GM18507 (cell line): Measurements from ENCODE around the gene CYP1A2.

Experiments
- DNase-seq: peaks from one replicate; pipeline ENCODE4 v3.0.0; 2011; ENCODE audit warnings: low read depth; ENCODE audit not compliant: insufficient read length; ENCODE audit errors: extremely low spot score
- FAIRE-seq: peaks from 2 replicates; lab custom pipeline; 2011; peaks lifted over from hg19 to GRCh38; lab: Jason Lieb, UNC

The CYP1A2 gene

GRCh38 chr15:74786551-74787165 lies 38.0 kb downstream of the CYP1A2 start:
- FAIRE-seq (peak; percentile 83), DNase-seq (no peak)

- FAIRE-seq (peak; percentile 97), DNase-seq (peak; percentile 63)
Observed at GRCh38 chr15:74787251-74788041, 38.8 kb downstream of the CYP1A2 start.

DNA sequence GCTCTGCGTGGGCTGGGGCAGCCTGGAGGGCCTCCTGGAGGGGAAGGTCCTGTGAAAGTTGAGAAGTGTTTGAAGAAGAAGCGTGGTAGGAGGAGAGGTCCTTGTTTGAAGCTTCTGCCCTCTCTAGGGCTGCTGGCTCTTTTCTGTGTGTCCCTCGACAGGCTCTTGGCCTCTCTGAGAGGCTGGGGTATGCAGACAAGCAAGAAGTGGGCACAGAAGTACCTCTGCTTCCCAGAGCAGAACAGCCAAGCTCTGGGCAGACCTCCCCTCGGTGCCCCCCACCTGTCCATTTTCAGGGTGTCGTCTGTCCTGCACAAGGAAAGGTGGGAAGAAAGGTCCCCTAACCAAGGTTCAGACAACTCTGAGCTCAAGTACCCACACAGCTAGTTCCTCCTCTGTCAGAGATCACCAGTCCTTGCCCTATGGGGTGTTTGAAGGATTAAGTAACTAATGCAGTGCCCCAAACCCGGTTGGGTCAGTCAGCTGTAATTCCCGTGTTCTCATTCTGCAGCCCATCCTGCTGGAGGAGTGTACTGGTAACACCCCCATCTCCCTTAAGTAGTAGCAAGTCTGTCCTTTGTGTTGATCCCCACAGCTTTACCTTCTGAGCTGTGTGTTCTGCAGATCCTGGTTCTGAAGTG lies 39.5 kb downstream of the CYP1A2 start:
- FAIRE-seq, result no peak
- no peak for DNase-seq

DNA sequence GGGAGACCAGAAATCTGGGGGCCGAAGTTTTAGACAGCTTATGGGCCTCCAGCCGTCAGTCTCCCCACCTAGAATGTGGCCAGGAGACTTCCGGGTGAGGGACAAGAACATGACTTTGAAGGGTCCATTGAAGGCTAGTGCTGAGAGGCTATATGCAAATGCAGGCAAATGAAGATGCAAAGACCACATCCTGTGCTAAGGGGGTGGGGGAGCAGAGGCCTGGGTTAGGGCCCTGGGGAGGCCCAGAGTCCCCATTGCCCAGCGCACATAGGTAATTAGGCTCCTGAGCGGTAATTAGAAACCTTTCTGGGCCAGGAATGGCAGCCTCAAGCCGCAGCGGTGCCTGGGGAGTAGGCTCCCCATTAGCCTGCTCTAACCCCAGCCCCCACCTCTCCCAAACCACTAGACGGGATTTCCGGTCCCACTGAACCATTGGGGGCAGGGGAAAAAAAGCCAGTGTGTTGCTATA lies 40.1 kb downstream of the CYP1A2 start:
- DNase-seq (peak; percentile 59), FAIRE-seq (no peak)

GRCh38 chr15:74789171-74789631 lies 40.6 kb downstream of the CYP1A2 start:
- FAIRE-seq (peak; percentile 65), DNase-seq (no peak)

GRCh38 chr15:74789741-74790079 lies 41.1 kb downstream of the CYP1A2 start:
- DNase-seq, result no peak
- no peak for FAIRE-seq

DNA sequence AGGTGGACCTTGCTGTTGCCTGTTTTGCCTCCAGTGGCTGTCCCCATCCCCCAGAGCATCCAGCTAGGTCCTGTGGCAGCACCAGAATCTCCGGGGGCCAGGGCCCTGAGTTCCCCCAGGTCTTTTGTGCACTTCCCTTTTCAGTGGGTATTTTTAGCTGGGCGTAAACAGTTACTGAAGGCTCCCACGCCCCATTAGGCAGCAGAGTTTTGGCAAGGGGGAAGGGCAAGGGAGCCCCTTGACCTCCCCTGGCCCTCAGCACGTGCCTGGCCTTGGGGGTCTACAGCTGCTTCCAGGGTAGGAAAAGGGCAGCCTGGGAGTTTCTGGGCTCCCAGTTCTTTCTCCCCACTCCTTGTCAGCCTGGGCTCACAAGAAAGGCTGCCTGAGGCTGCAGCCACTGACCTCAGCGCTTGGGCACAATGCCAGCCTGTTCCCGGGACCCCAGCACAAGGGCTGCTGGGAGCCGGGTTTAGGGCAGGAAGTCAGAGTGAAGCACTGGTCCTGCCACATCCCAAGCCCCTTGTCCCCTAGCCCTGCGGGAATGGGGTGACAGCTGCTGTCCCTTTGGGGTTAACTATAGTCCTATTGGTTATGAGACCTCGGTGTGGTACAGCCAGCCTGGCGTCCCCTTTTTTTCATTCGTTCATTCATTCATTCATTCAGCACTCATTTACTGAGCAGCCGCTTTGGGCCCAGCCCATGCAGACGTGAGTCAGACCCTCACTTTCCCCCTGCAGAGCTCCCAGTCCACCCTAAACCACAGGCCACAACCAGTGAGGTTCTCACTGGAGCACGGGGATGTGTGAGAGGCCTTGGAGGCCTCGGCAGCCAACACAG lies 41.7 kb downstream of the CYP1A2 start:
- DNase-seq (no peak), FAIRE-seq (peak; percentile 92)

DNA sequence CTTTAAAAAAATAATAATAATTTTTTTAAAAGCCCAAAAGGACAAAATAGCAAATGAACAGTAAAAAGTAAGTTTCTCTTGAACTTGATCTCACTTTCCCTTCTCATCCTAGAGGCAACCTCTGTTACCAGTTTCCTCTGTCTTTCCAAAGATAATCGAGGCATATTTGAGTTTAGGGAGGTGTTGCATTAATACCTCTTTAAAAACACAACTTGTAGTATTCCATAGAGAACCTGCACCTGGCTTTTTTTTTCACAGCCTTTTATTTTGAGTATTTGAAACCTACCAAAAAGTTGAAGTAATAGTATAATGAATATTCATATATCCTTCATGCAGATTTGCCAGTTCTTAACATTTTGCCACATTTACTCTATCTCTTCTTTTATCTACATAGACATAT lies 42.4 kb downstream of the CYP1A2 start:
- FAIRE-seq (no peak), DNase-seq (no peak)

DNA sequence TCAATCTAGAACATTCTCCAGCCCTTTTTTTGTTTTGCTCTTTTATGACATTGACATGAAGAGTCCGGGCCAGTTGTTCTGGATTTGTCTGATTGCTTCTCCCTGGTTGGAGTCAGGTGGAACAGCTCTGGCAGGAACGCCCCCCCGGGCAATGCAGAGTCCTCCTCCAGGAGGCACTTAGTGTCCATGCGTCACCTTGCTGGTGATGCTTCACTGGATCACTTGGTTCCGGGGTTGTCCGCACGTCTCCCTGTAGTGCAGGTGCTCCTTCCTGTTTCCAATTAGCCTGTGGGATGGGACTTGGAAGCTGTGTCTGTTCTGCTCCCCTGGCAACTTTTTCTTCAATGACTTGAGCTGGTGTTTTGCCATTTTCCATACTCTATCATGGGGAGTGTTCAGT lies 43.0 kb downstream of the CYP1A2 start:
- FAIRE-seq (peak; percentile 18), DNase-seq (no peak)

DNA sequence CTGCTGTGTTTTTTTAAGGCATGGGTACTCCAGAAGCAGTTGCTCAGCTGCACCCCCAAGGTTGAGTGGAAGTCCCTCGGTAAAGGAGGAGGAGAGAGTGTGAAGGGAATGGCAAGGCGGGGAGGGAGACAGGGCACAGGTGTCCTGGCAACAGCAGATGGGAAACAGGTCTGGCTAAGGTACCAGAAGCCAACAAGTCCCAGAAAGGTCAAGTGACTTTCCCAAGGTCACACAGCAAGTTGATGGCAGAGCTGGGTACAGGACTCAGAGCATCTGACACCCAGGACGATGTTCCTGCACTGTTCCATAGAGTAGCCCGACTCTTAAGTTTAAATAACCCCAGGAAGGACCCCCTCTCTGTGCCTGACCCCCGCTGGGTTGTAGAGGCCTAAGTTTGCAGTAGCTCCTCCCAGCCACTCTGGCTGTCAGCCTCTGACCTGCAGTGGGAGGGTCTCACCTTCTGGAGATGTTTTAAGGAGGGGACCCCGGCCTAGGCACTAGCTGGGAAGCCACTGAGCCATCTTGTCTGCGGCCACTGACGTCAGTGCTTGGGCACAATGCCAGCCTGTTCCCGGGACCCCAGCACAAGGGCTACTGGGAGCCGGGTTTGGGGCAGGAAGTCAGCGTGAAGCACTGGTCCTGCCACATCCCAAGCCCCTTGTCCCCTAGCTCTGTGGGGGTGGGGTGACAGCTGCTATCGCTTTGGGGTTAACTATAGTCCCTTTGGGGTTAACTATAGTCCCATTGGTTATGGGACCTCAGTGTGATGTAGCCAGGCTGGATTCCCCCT lies 43.8 kb downstream of the CYP1A2 start:
- peak; percentile 58 for FAIRE-seq
- no peak for DNase-seq

DNA sequence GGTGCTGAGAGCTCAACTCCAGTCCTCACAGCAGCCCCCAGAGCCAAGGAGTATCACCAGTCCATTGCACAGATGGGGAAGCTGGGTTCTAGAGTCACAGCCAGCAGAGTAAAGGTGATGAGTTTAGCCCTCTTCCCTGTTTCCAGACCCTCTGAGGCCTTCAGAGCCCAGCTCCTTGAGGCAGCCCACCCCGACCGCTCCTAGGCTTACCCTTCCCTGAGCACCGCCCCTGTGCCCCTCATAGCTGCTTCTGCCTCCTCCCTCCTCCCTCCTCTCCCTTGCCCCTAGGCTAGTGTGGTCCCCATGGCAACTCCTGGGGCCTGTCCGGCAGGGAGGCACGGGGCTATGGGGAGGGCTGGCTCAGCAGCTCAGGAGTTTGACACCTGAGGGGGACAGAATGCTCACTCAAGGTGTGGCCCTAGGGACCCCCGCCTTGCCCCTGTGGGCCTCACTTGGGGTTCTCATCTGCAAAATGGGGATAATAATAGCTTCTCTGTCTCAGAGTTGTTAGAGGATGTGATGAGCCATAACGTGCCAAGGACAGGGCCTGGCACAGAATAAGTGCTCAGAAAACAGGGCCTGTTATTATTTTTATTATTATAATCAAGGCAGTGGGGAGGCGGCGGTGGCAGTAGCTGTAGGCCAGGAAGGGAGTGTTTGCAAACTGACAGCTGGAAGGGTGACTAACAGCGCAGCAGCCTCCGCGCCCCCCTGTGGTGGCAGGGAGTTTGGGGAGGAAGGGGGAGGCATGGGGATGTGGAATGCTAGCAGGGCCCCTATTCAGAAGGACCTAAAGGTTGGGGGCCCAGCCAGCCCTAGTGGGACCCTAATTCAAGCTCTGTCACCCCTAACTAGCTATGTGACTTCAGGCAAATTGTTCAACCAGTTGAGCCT lies 44.7 kb downstream of the CYP1A2 start:
- DNase-seq (no peak), FAIRE-seq (peak; percentile 62)

GRCh38 chr15:74794248-74794969 lies 45.8 kb downstream of the CYP1A2 start:
- FAIRE-seq (no peak), DNase-seq (no peak)

GRCh38 chr15:74794970-74795349 lies 46.3 kb downstream of the CYP1A2 start:
- no peak for DNase-seq
- FAIRE-seq, result no peak

GRCh38 chr15:74795966-74796625 lies 47.5 kb downstream of the CYP1A2 start:
- FAIRE-seq (no peak), DNase-seq (no peak)

DNA sequence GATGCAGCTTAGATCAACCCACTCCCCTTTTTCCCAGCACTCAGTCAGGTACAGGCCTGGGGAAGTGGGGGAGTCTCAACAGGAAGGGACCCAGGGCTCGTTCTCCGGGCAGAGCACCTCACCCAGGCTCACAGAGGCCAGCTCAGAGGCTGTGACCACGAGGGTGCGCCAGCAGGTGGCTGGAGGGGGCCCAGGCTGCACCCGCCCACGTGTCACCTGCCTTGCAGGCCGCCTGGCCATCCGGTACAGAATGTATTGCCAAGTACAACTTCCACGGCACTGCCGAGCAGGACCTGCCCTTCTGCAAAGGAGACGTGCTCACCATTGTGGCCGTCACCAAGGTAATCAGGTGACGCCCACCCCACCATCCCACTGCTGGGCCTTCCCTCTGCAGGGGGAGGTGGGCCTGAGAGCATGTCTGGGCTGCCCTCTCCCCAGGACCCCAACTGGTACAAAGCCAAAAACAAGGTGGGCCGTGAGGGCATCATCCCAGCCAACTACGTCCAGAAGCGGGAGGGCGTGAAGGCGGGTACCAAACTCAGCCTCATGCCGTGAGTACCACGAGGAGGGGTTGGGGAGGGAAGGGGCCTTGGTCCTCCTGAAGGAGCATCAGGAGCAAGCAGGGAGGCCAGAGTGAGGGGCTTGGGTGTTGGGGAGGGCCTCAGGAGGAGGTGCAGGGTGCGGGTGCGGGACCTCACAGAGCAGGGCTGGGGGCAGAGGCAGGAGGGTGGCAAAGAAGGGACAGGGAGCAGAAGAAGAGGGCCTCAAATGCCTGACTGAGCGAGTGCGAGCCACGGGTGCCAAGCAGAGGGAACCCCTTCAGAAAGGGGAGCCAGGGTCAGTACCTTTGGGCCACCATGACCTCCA lies 50.0 kb downstream of the CYP1A2 start:
- DNase-seq (no peak), FAIRE-seq (peak; percentile 73)

DNA sequence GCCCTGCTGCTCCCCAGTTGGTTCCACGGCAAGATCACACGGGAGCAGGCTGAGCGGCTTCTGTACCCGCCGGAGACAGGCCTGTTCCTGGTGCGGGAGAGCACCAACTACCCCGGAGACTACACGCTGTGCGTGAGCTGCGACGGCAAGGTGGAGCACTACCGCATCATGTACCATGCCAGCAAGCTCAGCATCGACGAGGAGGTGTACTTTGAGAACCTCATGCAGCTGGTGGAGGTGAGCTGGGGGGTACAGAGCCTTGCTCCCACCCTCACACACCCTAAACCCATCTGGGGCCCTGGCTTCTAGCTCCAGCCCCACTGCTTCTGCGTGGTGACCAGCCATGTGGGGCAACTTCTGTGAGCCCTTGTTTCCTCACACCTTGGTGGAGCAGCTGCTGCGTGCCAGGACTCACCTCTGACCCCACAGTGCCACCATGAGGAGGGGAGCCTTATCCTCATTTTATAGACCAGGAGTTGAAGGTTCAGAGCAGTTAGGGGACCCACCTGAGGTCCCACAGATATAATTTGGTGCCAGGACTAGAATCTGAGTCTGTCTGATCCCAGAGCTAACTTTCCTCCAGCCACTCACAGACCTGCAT lies 50.7 kb downstream of the CYP1A2 start:
- peak; percentile 70 for FAIRE-seq

More for the DNA sequence above, 50.7 kb downstream of the CYP1A2 start:
- no peak for DNase-seq
